Skeletal muscle tissue (tissue), 4 donors: ENCODE measurements around the gene DCAF17. TPM values are rescaled to one million over a fixed set of nuclear protein-coding genes. Genes with fewer than 3 reads are reported as not detected.
A peak's percentile ranks its signal among the peaks of the same experiment; 100 is the strongest.

Experiments
- H3K27ac ChIP-seq: one replicate; pipeline ENCODE4 v1.7.0; 2013; ENCODE audit warnings: mild to moderate bottlenecking, low read depth, low read length, inconsistent platforms
- H3K27me3 ChIP-seq, 3 donors: one replicate each; pipeline ENCODE4 v1.7.0; 2013; ENCODE audit warnings: low read length in 3 of 3; ENCODE audit not compliant: control insufficient read depth in 3 of 3, insufficient read depth in 3 of 3
- H3K36me3 ChIP-seq, 3 donors: one replicate each; pipeline ENCODE4 v1.7.0; 2013; ENCODE audit warnings: low read length in 3 of 3; ENCODE audit not compliant: control insufficient read depth in 3 of 3, insufficient read depth in 3 of 3
- H3K4me1 ChIP-seq, 3 donors: one replicate each; pipeline ENCODE4 v1.7.0; 2013; ENCODE audit warnings: low read length in 3 of 3, mild to moderate bottlenecking in 3 of 3; ENCODE audit not compliant: control insufficient read depth in 3 of 3, insufficient read depth in 3 of 3
- H3K4me3 ChIP-seq, 3 donors: one replicate each; pipeline ENCODE4 v1.7.0; 2013; ENCODE audit warnings: low read length in 3 of 3
- H3K9ac ChIP-seq, 3 donors: one replicate each; pipeline ENCODE4 v1.7.0; 2013; ENCODE audit warnings: low read length in 3 of 3, mild to moderate bottlenecking in 3 of 3, moderate library complexity in 2 of 3, low read depth in 1 of 3
- H3K9me3 ChIP-seq, 3 donors: one replicate each; pipeline ENCODE4 v1.7.0; 2013; ENCODE audit warnings: low read length in 3 of 3; ENCODE audit not compliant: control insufficient read depth in 3 of 3
- total RNA-seq: library from RNA; depleted of rRNA; stranded (reverse); fragments of >200 nt; gene quantifications from one replicate; pipeline ENCODE4 v1.2.3, GENCODE V29; 2014
- donor health status: Osteomylitis.

The DCAF17 gene
- total RNA-seq: 20.4 TPM

DNA sequence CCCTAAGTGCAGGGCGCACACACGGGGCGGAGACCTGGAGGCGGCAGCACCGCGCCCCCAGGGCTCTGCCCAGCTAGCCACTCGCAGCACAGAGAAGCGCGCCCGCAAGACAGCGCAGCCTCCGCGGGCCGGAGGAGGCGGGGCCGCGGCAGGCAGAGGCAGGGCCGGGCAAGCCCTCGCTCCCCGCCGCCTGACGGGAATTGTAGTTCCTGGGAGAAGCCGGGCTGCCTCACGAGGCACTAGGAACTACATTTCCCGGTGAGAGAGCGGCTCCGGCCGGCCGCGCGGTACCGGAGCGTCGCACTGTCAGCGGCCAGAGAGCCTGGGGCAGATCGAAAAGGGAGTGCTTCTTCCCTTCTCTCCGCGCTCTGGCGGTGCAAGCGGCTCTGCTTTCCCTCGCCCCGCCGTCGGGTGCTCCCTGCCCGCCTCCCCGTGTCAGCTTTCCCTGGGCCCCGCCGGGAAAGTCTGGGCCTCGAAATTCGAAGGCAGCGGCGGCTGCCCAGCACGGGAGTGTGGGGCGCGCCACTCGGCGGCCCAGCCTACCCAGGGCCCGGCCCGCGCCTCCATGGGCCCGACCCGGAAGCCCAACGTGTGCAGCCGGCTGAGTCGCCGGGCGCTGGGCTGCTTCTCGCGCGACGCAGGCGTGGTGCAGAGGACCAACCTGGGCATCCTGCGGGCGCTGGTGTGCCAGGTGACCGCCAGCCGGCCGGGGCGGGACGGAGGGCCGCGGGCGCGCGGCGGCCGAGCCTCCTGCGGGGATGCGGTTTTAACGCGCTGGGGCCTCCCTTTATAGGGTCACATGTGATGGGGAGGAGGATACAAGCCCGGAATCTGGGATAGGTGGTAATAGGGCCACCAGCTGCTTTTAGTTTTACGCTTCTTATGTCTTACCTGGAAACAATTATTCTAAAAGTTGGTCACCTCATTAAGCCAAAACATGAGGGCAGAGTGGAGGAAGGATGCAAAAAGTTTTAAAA lies at the start of gene DCAF17:
TSS of gene DCAF17 (plus strand) at position 214 of the 977 bp plus-strand sequence. CDS start at position 566, 352 bp downstream.
- H3K4me3 ChIP-seq: peak within 1 kb of the TSS; percentile 90 to 95 (median 90)
- H3K9ac ChIP-seq: peak within 1 kb of the TSS; percentile 79 to 92 (median 88)
- H3K36me3 ChIP-seq: peaks cover 8 to 9% (median 8%) of the 10 kb centered on the region in 3 donors
- H3K27ac ChIP-seq: peak within 1 kb of the TSS; percentile 88
- H3K9me3 ChIP-seq: no peaks in the 10 kb centered on the region
- peaks cover 10 to 17% (median 11%) of the 10 kb centered on the region in 3 donors for H3K4me1 ChIP-seq
- no peaks in the 10 kb centered on the region for H3K27me3 ChIP-seq

- no peaks in the 10 kb centered on the region for H3K4me1 ChIP-seq
- no peaks in the 10 kb centered on the region for H3K27me3 ChIP-seq
- no peak overlapping the region for H3K27ac ChIP-seq
- no peaks in the 10 kb centered on the region for H3K9me3 ChIP-seq
- H3K4me3 ChIP-seq: no peak overlapping the region
- no peaks in the 10 kb centered on the region for H3K36me3 ChIP-seq
- no peak overlapping the region for H3K9ac ChIP-seq
Observed at GRCh38 chr2:171386627-171387026, 47.4 kb upstream of the DCAF17 start.

GRCh38 chr2:171387052-171387451 lies 47.0 kb upstream of the DCAF17 start:
- H3K9ac ChIP-seq: no peak overlapping the region

DNA sequence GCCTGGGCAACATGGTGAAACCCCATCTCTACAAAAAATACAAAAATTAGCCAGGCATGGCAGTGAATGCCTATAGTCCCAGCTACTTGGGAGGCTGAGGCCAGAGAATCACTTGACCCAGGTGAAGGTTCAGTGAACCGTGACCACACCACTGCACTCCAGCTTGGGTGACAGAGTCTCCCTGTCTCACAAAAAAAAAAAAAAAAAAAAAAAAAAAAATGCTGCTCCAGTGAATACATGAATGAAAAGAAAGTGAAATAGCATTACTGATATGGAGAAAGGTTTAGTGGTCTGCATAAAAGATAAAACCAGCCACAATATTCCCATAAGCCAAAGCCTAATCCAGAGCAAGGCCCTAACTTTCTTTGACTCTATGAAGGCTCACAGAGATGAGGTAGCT lies 44.7 kb upstream of the DCAF17 start:
- H3K27me3 ChIP-seq: no peaks in the 10 kb centered on the region
- H3K4me1 ChIP-seq: peaks cover 0 to 3% (median 0%) of the 10 kb centered on the region in 3 donors
- no peaks in the 10 kb centered on the region for H3K36me3 ChIP-seq
- H3K9ac ChIP-seq: no peak overlapping the region
- no peak overlapping the region for H3K4me3 ChIP-seq
- no peaks in the 10 kb centered on the region for H3K9me3 ChIP-seq
- no peak overlapping the region for H3K27ac ChIP-seq

More at GRCh38 chr2:171387052-171387451, 47.0 kb upstream of the DCAF17 start:
- no peaks in the 10 kb centered on the region for H3K27me3 ChIP-seq
- no peak overlapping the region for H3K27ac ChIP-seq
- H3K36me3 ChIP-seq: no peaks in the 10 kb centered on the region
- no peaks in the 10 kb centered on the region for H3K9me3 ChIP-seq
- no peak overlapping the region for H3K4me3 ChIP-seq
- peaks cover 0 to 3% (median 0%) of the 10 kb centered on the region in 3 donors for H3K4me1 ChIP-seq

DNA sequence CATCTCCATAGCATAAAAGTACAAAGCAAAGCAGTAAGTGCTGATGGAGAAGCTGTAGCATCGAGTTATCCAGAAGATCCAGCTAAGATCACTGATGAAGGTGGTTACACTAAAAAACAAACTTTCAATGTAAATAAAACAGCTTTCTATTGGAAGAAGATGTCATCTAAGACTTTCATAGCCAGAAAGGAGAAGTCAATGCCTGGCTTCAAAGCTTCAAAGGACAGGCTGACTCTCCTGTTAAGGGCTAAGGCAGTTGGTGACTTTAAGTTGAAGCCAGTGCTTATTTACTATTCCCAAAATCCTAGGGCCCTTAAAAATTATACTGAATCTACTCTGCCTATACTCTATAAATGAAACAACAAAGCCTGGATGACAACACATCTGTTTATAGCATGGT lies 44.2 kb upstream of the DCAF17 start:
- H3K9ac ChIP-seq: no peak overlapping the region

GRCh38 chr2:171390941-171391516 lies 43.0 kb upstream of the DCAF17 start:
- H3K27ac ChIP-seq: no peak overlapping the region
- H3K4me1 ChIP-seq: peaks cover 0 to 3% (median 0%) of the 10 kb centered on the region in 3 donors
- H3K36me3 ChIP-seq: no peaks in the 10 kb centered on the region
- no peaks in the 10 kb centered on the region for H3K9me3 ChIP-seq
- H3K27me3 ChIP-seq: no peaks in the 10 kb centered on the region
- no peak overlapping the region for H3K9ac ChIP-seq
- H3K4me3 ChIP-seq: no peak overlapping the region

More for the DNA sequence above, 44.2 kb upstream of the DCAF17 start:
- no peak overlapping the region for H3K27ac ChIP-seq
- peaks cover 0 to 3% (median 0%) of the 10 kb centered on the region in 3 donors for H3K4me1 ChIP-seq
- H3K4me3 ChIP-seq: no peak overlapping the region
- no peaks in the 10 kb centered on the region for H3K27me3 ChIP-seq
- H3K9me3 ChIP-seq: no peaks in the 10 kb centered on the region
- H3K36me3 ChIP-seq: no peaks in the 10 kb centered on the region

DNA sequence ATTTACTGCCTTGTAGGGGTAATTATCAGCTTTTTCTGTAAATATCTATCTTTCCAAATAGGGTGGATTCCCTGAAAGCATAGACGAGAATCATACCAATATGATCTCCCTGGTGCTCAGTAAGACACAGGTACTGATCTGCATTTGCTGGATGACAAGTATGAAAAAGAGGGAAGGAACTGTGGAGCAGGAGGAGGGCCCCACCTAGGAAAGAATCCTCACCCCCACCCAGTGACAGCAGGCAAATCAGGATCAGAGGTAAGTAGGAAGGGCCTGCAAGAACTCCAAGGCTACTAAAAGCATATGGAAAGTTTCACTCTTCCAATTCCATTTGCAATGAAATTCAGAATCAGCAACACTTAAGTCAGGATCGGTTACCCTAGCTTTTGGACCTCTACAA lies 42.5 kb upstream of the DCAF17 start:
- no peak overlapping the region for H3K27ac ChIP-seq
- H3K9ac ChIP-seq: no peak overlapping the region
- H3K4me3 ChIP-seq: no peak overlapping the region
- no peaks in the 10 kb centered on the region for H3K27me3 ChIP-seq
- H3K4me1 ChIP-seq: peaks cover 0 to 3% (median 0%) of the 10 kb centered on the region in 3 donors
- no peaks in the 10 kb centered on the region for H3K36me3 ChIP-seq
- H3K9me3 ChIP-seq: no peaks in the 10 kb centered on the region

- H3K9ac ChIP-seq: no peak overlapping the region
- H3K27ac ChIP-seq: no peak overlapping the region
- H3K4me3 ChIP-seq: no peak overlapping the region
- no peaks in the 10 kb centered on the region for H3K27me3 ChIP-seq
- H3K36me3 ChIP-seq: no peaks in the 10 kb centered on the region
- H3K4me1 ChIP-seq: peaks cover 0 to 3% (median 0%) of the 10 kb centered on the region in 3 donors
- H3K9me3 ChIP-seq: no peaks in the 10 kb centered on the region
Observed at GRCh38 chr2:171393487-171393886, 40.5 kb upstream of the DCAF17 start.

GRCh38 chr2:171394164-171394740 lies 39.8 kb upstream of the DCAF17 start:
- Histone ChIP-seq H3K27ac (no peak overlapping the region), H3K9me3 (no peaks in the 10 kb centered on the region), H3K27me3 (no peaks in the 10 kb centered on the region), H3K4me1 (peaks cover 0 to 3% (median 0%) of the 10 kb centered on the region in 3 donors), H3K9ac (no peak overlapping the region), H3K36me3 (no peaks in the 10 kb centered on the region), H3K4me3 (no peak overlapping the region)
